CD4-positive, alpha-beta T cell (primary cell): ENCODE data around the gene TBX15. TPM values are rescaled to one million over a fixed set of nuclear protein-coding genes. Genes with fewer than 3 reads are reported as not detected.

Source experiments
- ATAC-seq: fragments of 200-7000 bp; cut with Tn5 transposase; one replicate; pipeline ENCODE4 v1.10.0; 2022; ENCODE audit warnings: mild to moderate bottlenecking; ENCODE audit not compliant: poor library complexity
- CTCF ChIA-PET: fragments of 350-600 bp; sonication (Branson Sonifier 250); formaldehyde crosslinking; loops from one replicate; lab custom pipeline; 2021; ENCODE audit warnings: antibody characterized with exemption, inconsistent platforms; lab: Charles Lee
- POLR2A ChIA-PET: fragments of 350-600 bp; sonication (Branson Sonifier 250); formaldehyde crosslinking; loops from one replicate; lab custom pipeline; 2021; ENCODE audit warnings: antibody characterized with exemption, inconsistent platforms; lab: Charles Lee
- DNase-seq, 14 experiments: peaks; one replicate each; pipeline ENCODE4 v3.0.0-alpha.2; 2013 to 2020; ENCODE audit warnings: mixed read lengths in 2 of 14
- H3K27ac ChIP-seq, 2 donors: one replicate each; pipeline versions ENCODE4 v1.5.1 to v1.7.0; 2013; ENCODE audit warnings: low read length in 2 of 2, low read depth in 1 of 2, mild to moderate bottlenecking in 1 of 2
- H3K27me3 ChIP-seq, 2 experiments: 1 replicate in 1 of 2; 2 replicates in 1 of 2; pipeline versions ENCODE4 v1.6.1 to v1.7.0; 2013; ENCODE audit warnings: low read length in 2 of 2, control low read depth in 1 of 2, mild to moderate bottlenecking in 1 of 2, moderate library complexity in 1 of 2; ENCODE audit not compliant: insufficient read depth in 2 of 2, control insufficient read depth in 1 of 2
- H3K36me3 ChIP-seq: one replicate; pipeline ENCODE4 v1.6.1; 2013; ENCODE audit warnings: low read length, control low read depth; ENCODE audit not compliant: insufficient read depth
- H3K4me1 ChIP-seq: one replicate; pipeline ENCODE4 v1.6.1; 2013; ENCODE audit warnings: low read length, control low read depth; ENCODE audit not compliant: insufficient read depth
- H3K4me3 ChIP-seq: one replicate; pipeline ENCODE4 v1.5.1; 2013; ENCODE audit warnings: mild to moderate bottlenecking, low read length, moderate library complexity
- H3K9me3 ChIP-seq, 2 experiments: 1 replicate in 1 of 2; 2 replicates in 1 of 2; pipeline versions ENCODE4 v1.6.1 to v1.7.0; 2013; ENCODE audit warnings: low read length in 2 of 2, mild to moderate bottlenecking in 2 of 2, control low read depth in 1 of 2, moderate library complexity in 1 of 2; ENCODE audit not compliant: control insufficient read depth in 1 of 2, insufficient read depth in 1 of 2
- H3K27ac Mint-ChIP-seq: one replicate; pipeline ENCODE4 v1.8.0; 2020; ENCODE audit warnings: mixed read lengths
- H3K27me3 Mint-ChIP-seq: one replicate; pipeline ENCODE4 v1.8.0; 2021; ENCODE audit warnings: mixed read lengths
- H3K36me3 Mint-ChIP-seq: one replicate; pipeline ENCODE4 v1.8.0; 2021; ENCODE audit warnings: low read depth, mixed read lengths
- H3K4me1 Mint-ChIP-seq: one replicate; pipeline ENCODE4 v1.8.0; 2021; ENCODE audit warnings: low read depth, mixed read lengths
- H3K4me3 Mint-ChIP-seq: one replicate; pipeline ENCODE4 v1.8.0; 2020; ENCODE audit warnings: mild to moderate bottlenecking, mixed read lengths
- H3K9me3 Mint-ChIP-seq: one replicate; pipeline ENCODE4 v1.8.0; 2020; ENCODE audit warnings: mixed read lengths
- intact Hi-C, 2 experiments: fragments of 100-400 bp; cut with DNase I in 1 of 2; cut with micrococcal nuclease in 1 of 2; formaldehyde crosslinking; loops; one replicate each; pipeline versions ENCODE4 v1.15.1 to v1.9.0; 2023 to 2025; cut with DNase I, micrococcal nuclease
- total RNA-seq, 174 experiments: library from RNA in 2 of 174; stranded (reverse) in 2 of 174; gene quantifications; one replicate each; pipeline ENCODE4 v1.2.3 and lab custom pipeline; 2021 to 2026
- TF ChIP-seq, protein P1 (sequence below): fragments of 200-600 bp; IDR thresholded peaks from one replicate; pipeline ENCODE4 v1.8.0; 2022; ENCODE audit warnings: antibody characterized with exemption, mild to moderate bottlenecking

TBX15 gene
- total RNA-seq, 2 experiments from 2014 or later = not detected

GRCh38 chr1:118911571-118911970 lies 76.6 kb downstream of the TBX15 start:
- Histone ChIP-seq H3K4me3 (no peak overlapping the region), H3K36me3 (no peaks in the 10 kb centered on the region), H3K4me1 (no peaks in the 10 kb centered on the region), H3K27me3 (no peaks in the 10 kb centered on the region), H3K9me3 (no peaks in the 10 kb centered on the region), H3K27ac (no peak overlapping the region)
- ChIA-PET POLR2A (no interaction called here), CTCF (no interaction called here)
- intact Hi-C loops = no loop called here
- no peaks in the 10 kb centered on the region for H3K36me3 Mint-ChIP-seq
- no peak overlapping the region for H3K4me3 Mint-ChIP-seq
- no peaks in the 10 kb centered on the region for H3K27me3 Mint-ChIP-seq
- no peak for ATAC-seq
- H3K27ac Mint-ChIP-seq = no peak overlapping the region
- no peak for DNase-seq
- no peaks in the 10 kb centered on the region for H3K4me1 Mint-ChIP-seq
- TF ChIP-seq, protein P1, sequence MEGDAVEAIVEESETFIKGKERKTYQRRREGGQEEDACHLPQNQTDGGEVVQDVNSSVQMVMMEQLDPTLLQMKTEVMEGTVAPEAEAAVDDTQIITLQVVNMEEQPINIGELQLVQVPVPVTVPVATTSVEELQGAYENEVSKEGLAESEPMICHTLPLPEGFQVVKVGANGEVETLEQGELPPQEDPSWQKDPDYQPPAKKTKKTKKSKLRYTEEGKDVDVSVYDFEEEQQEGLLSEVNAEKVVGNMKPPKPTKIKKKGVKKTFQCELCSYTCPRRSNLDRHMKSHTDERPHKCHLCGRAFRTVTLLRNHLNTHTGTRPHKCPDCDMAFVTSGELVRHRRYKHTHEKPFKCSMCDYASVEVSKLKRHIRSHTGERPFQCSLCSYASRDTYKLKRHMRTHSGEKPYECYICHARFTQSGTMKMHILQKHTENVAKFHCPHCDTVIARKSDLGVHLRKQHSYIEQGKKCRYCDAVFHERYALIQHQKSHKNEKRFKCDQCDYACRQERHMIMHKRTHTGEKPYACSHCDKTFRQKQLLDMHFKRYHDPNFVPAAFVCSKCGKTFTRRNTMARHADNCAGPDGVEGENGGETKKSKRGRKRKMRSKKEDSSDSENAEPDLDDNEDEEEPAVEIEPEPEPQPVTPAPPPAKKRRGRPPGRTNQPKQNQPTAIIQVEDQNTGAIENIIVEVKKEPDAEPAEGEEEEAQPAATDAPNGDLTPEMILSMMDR = no peak
- peaks cover 5% of the 10 kb centered on the region for H3K9me3 Mint-ChIP-seq

DNA sequence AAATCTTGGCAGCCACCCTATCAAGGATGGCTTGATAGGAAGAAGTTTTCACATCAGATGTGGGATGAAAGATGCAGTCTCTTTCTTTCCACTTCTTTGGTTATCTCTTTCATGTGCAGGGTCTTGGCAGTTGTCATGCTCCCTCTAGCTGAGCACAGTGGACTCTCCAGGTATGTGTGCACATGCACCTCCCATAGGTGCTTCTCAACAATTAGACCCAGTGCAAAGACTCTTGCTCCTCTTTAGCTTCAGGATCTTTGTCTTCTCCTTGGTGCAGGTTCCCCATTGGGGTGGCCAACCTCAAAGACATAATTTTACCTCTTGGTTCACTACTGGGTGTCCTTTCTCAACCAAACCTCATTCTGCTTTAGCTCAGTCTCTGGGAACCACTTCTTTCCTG lies 80.7 kb downstream of the TBX15 start:
- Mint-ChIP-seq H3K9me3 (peaks cover 5% of the 10 kb centered on the region), H3K27me3 (no peaks in the 10 kb centered on the region), H3K4me3 (no peak overlapping the region), H3K4me1 (no peaks in the 10 kb centered on the region), H3K27ac (no peak overlapping the region), H3K36me3 (no peaks in the 10 kb centered on the region)
- POLR2A ChIA-PET = no interaction called here
- Histone ChIP-seq H3K36me3 (no peaks in the 10 kb centered on the region), H3K27ac (no peak overlapping the region), H3K27me3 (no peaks in the 10 kb centered on the region), H3K4me1 (no peaks in the 10 kb centered on the region), H3K9me3 (no peaks in the 10 kb centered on the region), H3K4me3 (no peak overlapping the region)
- CTCF ChIA-PET = no interaction called here
- DNase-seq (no peak), ATAC-seq (no peak)
- intact Hi-C loops = no loop called here
- TF ChIP-seq, protein P1 = no peak

DNA sequence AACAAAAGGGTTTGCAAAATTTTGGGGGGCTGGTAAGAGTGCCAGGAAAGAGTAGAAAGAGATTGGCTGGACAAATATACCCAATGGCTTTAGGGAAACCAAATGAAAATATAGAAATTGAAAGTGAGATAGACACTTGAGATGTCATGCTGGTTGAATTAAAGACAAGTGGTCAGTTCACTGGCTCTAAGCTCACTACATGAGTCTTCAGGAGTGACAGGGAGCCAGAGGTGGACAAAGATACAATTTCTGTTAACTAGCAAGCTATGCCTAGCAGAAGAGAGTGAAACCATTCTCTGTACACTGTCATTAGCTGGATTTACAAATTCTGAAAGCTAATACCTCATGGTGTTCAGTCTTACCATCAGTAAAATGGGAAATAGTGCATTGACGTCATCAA lies 82.5 kb downstream of the TBX15 start:
- Mint-ChIP-seq H3K27me3 (no peaks in the 10 kb centered on the region), H3K9me3 (peaks cover 3% of the 10 kb centered on the region), H3K4me3 (no peak overlapping the region), H3K4me1 (no peaks in the 10 kb centered on the region), H3K27ac (no peak overlapping the region), H3K36me3 (no peaks in the 10 kb centered on the region)
- H3K4me1 ChIP-seq = no peaks in the 10 kb centered on the region
- intact Hi-C loops = no loop called here
- TF ChIP-seq, protein P1 = no peak
- H3K36me3 ChIP-seq = no peaks in the 10 kb centered on the region
- no peak for DNase-seq
- no peak overlapping the region for H3K4me3 ChIP-seq
- H3K27me3 ChIP-seq = no peaks in the 10 kb centered on the region
- ChIA-PET CTCF (no interaction called here), POLR2A (no interaction called here)
- H3K9me3 ChIP-seq = no peaks in the 10 kb centered on the region
- no peak for ATAC-seq
- no peak overlapping the region for H3K27ac ChIP-seq
